GM19468 (cell line): ENCODE data around the gene HNF4A.
"Not testable (repeated sequence)": the region's sequence is repeated elsewhere in the genome, so short reads cannot be mapped to it uniquely, and the experiment has no call there.

Experiments
- ATAC-seq: cut with Tn5 transposase; IDR thresholded peaks from one replicate; pipeline ENCODE4 v1.9.1; 2021; ENCODE audit warnings: mild to moderate bottlenecking, moderate library complexity, moderate number of reproducible peaks; ENCODE audit not compliant: unreplicated experiment; ENCODE audit errors: extremely low read depth

Gene HNF4A

DNA sequence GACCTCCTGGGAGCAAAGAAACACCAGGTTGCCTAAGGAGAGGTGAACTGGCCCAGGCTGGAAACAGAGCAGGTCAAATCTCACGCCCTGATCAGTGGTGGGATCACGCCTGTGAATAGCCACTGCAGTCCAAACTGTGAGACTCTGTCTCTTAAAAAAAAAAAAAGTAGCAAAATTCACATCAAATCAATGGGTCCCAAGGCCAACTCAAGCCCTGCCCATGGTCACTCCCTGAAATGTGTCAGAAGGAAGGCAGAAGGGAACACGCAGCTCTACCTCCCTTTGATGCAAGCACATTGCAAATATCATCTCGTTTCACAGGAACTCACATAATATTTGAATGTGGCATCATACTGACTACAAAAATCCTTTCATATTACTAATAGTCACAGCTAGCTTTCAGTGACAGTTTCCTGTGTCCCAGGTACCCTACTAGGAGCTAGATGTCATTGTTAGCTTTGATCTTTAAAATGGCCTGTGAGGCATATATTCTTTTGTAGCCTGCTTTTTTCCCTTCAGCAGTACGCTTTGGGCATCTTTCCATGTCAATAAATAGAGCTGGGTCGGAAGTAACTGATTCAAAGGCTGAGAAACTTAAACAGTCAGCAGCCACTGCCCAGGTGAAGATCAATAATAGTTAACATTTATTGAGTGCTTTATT is 105.8 kb downstream of the HNF4A start:
- ATAC-seq = no peak

DNA sequence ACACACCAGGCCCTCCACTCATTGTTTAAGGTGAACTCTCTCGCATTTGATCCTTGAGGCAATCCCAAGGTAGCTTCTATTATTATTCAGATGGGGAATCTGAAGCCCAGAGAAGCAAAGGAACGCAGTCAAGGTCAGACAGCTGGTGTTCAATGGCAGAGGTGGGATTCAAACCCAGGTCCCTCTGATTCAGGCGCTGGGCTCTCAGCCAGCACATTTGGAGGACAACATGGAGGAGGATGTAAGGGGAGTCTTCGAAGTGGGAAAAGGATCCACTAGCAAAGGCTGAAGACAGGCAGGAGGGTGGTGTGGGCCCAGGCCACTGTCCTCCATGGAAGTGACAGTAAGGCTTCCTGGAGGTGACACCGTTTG is 106.3 kb downstream of the HNF4A start:
- no peak for ATAC-seq

DNA sequence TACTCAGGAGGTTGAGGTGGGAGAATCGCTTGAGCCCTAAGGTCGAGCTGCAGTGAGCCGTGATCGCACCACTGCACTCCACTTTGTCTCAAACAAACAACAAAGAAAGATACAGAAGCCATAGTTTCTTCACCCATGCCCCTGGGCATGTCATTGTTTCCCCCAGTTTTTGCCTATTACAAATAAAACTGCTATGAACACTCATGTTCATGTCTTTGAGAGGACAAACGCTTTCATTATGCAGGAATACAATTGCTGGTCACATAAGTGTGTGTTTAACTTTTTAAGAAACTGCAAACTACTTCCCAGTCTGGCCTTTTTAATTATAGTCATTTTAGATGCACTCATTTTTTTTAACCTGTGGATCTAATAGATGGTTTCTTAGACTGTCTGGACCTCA is 108.0 kb downstream of the HNF4A start:
- ATAC-seq = no peak

DNA sequence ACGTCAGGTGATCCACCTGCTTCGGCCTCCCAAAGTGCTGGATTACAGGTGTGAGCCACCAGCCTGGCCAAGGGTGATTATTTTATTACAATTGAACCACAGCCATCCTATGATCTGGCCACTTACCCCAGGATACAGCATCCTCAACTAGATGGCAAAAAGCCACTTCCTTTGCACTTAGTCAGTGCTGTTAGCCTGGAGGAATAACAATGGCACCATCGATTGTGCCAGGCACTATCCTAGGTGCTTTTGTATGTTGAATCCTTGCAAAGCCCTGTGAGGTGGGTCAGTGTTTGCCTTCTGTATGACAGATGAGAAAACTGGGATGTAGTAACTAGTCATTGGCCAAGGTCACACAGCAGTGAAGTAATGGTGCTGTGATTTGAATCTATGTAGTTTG is 109.0 kb downstream of the HNF4A start:
- no peak for ATAC-seq

DNA sequence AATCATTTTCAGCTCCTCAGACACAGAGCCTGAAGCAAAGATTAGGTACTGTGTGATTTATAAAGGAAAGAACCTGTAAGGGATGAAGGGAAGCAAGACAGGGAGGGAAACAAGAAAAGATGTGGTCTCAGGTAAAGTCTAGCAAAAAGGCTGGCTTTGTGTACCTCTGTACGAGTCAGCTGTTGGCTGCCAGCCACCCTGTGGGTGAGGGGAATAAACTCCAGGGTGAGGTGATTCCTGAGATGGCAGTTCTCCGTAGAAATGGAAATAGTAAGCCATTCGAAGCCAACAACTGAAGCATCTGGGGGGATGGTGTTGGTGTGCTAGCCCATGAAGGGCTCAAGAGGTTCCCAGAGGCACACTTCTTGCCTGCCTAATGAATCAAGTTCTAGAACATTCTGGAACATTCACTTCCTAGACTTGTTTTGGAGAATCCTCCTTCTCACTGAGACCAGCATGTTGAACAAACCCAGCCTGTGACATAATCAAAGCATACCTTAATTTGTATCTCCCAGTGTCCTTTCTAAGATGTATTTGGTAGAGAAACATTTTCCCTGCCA is 109.6 kb downstream of the HNF4A start:
- no peak for ATAC-seq

DNA sequence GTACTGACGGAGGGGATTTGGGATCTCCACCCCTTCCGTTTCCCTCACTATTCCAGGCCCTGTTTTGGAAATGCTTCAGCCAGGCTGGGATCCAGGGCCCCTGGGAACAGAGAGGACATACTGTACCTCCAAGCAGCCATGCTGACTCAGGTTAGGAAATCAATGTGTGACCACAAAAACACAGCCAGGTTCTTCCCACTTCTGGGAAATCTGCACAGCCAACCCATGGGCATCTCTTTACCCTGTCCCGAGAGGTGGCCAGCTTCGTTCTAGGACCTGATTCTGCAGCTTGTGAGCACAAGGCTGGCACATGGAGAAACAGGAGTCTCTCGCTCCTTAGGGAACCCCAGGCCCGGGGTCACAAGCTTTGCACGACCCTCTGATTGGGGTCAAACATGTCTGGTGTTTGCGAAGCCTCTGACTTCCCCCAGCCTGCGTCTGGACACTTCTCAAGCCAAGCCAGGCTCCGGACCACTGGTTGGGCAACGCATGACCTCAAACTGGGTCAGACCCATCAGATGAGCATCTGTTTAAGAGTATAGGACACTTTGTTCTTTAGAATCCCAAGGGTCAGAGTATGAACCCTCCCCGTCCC is 111.9 kb downstream of the HNF4A start:
- ATAC-seq = no peak

DNA sequence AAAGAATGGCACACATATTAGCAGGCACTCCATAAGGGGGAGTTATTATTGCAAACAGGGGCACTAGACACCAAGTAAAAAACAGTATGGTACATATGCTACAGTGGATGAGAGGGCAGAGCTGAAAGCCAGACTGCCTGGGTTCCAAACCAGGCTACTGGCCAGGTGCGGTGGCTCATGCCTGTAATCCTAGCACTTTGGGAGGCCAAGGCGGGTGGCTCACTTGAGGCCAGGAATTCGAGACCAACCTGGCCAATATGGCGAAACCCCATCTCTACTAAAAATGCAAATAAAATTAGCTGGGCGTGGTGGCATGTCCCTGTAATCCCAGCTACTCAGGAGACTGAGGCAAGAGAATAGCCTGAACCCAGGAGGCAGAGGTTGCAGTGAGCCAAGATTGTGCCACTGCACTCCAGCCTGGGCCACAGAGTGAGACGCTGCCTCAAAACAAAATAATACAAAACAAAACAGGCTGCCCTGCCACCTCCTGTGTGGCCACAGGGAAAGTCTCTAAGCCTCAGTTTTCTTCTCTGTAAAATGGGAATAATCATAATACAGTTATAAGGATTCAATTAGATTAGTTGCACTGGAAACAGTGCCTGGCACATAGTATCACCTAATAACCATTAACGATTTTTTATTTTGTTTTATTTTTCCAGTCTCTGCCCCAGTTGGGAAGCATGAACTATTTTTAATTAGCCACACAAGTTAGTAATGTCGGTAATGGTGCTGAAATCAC is 112.7 kb downstream of the HNF4A start:
- ATAC-seq = no peak

DNA sequence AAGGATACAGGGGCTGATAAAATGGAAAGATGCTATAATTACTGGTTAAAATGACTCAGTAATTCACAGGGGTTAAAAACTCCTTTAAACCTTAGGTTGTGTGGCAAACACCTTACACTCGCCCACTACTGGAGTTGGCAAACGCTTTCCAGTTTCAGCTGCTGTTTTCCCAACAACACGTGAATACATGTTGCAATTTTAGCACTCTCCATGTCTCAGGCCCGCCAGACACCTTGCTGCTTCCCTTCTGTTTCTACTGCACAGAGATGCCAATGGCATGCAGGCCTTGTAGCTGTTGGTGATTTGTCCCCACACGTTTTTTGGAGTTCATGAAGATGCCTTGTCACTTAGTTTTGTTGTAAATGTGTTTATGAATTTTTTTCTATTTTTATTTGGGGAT is 114.8 kb downstream of the HNF4A start:
- ATAC-seq = no peak

DNA sequence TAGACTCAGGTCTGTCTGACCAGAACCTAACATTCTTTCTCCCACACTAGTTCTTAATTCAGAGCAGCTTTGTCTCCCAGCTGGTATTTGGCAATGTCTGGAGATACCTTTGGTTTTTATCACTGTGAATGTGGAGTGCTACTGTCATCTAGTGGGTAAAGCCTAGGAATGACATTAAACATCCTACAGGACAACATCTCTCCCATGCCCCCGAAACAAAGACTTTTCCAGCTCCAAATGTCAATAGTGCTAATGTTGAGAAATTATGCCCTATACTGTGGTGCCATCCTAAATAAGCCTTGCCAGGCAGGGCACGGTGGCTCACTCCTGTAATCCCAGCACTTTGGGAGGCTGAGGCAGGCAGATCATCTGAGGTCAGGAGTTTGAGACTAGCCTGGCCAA is 116.0 kb downstream of the HNF4A start:
- ATAC-seq = no peak

DNA sequence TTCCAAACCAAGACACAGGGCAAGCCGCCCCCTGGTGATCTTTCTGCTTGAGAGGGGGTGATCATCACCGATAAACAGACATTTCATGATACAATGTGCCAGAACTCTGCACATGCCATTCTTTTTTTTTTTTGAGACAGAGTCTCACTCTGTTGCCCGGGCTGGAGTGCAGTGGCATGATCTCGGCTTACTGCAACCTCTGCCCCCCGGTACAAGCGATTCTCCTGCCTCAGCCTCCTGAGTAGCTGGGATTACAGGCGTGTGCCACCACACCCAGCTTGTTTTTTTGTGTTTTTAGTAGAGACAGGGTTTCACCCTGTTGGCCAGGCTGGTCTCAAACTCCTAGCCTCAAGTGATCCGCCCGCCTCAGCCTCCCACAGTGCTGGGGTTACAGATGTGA is 116.8 kb downstream of the HNF4A start:
- ATAC-seq = not testable (repeated sequence)

DNA sequence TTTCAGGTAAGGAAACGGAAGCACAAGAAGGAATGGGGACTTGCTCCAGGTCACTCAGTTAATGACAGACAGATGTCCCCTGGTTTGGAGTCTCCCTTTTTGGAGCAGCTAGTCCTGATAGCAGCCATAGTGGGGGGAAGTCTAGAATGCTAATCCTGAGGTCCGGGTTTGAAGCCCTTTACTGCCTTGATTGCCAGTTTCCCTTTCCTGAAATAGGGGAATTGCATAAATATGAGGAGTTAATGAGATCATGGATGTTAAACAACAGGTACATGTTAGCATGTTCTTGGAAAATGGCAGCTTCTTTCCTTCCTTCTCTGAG is 119.8 kb downstream of the HNF4A start:
- ATAC-seq = no peak

DNA sequence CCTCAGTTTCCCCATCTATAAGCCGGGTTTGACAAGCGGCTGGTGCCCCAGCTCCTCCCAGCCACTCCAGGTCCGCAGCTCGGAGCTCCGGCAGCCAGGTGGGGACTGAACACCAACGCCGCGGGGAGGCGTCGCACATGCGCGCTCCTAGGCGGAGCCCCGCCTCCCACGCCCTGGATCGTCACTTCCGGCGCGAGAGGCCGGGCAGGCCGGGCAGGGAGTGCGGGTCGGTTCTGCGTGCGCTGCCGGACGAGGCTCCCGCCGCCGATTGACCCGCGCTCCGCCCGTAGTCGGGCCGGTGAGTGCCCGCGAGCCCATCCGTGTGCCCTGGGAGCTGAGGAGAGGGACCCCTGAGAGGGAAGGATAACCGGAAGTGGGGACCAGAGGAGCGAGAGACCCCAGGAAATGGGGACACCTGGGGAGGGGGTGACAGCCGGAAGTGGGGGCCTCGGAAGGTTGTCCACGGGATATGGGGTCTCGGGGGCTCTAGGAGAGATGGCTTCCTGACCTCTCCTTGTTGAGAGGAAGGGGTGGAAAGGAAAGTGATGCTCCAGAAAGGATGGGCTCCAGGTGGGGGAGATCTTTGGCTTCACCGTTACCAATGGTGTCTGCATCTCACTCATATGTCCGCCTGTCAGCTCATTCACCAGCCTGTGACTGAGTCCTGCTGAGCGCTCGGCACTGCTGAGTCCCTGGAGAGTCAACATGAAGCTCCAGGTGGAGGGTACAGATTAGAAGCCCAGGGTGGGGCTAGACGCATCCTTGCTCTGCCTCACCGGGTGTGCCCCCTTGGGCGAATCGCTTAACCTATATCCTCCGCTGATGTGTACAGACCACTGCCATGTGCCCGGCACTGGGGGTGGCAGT is 120.4 kb downstream of the HNF4A start, which contains the start of gene TTPAL:
TTPAL (plus strand) TSS at position 181 of the 867 bp plus-strand sequence. CDS start 4,126 bp downstream, outside the sequence.
- ATAC-seq = peak; percentile 54

DNA sequence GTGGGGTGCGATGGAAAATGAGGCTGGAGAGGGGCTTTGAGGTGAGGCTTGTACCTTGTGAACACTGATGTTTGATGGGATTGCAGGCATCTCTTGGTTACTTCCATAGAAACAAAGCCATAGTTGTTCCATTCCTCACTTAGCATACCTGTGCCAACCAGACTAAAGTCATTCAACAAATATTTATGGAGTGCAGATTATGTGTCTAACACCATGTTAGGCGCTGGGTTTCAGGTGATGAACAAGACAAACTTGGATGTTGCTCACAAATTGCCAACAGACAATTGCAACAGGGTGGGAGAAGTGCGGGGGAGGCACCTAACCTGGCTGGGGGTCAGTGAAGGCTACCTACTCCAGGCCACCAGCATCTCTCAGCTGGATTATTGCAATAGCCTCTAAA is 121.7 kb downstream of the HNF4A start:
- no peak for ATAC-seq

DNA sequence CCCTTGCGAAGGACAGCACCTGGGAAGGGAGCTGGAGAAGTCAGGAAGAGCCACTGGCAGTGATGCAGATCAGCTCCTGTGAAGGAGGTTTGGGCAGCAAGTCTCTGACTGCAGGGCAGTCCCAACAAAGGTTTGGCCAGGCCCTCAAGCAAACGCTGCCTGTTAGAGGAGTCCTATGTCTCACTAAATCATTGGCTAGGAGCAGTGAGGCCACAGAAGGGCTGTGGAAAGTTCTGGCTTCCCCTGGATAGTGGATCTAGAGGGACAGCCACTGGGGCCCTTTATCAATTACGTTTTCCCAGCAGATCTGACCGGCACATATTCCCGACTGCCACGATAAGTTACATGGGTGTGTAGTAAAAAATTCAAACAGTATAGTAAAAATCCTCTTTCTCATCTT is 122.7 kb downstream of the HNF4A start:
- no peak for ATAC-seq

DNA sequence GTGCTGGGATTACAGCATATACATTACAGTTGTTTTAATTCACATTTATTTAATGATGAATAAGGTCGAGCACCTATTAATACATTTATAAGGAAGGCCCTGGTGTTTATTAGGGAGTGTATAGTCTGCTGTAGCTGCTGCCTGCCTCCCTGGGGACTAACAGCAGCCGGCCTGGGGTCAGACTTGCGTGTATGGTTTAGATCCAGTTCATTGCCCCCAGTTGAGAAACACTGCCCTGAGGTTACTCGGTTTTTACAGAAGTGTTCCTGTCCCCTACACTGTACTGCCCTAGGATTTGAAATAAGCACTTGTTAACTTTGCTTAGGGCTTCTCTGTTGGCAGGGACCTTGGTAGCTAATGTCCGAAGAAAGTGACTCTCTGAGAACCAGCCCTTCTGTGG is 124.1 kb downstream of the HNF4A start:
- no peak for ATAC-seq

DNA sequence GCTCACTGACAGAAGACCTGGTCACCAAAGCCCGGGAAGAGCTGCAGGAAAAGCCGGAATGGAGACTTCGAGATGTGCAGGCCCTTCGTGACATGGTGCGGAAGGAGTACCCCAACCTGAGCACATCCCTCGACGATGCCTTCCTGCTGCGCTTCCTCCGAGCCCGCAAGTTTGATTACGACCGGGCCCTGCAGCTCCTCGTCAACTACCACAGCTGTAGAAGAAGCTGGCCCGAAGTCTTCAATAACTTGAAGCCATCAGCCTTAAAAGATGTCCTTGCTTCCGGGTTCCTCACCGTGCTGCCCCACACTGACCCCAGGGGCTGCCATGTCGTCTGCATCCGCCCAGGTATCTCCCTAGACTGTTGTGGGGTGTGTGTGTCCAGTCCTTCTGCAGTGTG is 124.6 kb downstream of the HNF4A start:
- no peak for ATAC-seq

DNA sequence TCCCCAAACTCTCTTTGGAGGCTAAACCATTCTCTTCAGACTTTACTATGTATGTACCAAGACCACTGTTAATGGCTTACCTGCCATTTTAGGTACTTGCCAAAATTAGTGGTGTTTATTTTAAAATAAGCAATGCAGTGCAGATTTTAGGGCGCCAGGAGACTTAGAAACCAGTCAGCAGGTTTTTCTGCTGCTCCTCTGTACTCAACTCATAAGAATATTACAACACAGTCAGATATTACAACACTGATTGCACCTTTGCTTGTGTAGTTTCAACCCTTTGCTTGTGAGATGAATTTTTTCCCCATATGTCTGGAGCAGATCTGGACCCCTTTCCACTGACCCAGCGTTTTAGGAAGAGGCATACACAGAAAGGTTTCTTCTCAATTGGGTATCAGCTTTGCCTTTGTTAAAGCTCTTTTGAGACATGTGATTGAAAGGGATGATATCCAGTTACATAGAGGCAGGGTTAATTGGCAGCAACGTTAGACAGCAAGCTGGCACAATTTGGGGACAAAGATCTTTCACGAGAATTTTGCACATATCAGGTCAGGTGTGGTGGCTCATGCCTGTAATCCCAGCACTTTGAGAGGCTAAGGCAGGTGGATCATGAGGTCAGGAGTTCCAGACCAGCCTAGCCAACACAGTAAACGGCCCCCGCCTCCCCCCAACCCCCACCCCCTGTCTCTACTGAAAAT is 126.4 kb downstream of the HNF4A start:
- ATAC-seq = no peak

DNA sequence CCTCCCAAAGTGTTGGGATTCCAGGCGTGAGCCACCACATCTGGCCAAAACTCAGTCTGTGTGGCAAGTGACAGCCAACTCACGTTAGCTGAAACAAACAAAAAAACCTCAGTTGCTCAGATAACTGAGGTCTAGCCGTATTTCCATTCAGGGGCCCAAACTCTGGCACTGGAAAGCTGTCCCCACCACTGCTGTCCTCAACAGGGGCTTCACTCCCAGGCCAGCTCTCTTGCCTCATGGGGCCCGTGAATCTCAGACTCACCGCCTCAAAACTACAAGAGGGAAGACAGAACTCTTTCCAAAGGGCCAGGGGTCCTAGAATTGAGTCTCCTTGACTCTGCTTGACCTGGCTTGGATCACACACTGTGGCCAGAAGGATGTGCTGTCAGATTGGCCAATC is 127.6 kb downstream of the HNF4A start:
- no peak for ATAC-seq
